Mesendoderm (in vitro differentiated cells): ENCODE data around the gene OR6C4. TPM values are rescaled to one million over a fixed set of nuclear protein-coding genes. Genes with fewer than 3 reads are reported as not detected.
A peak's percentile ranks its signal among the peaks of the same experiment; 100 is the strongest.
"Not testable (repeated sequence)": the region's sequence is repeated elsewhere in the genome, so short reads cannot be mapped to it uniquely, and the experiment has no call there.

Source experiments
- DNase-seq: peaks from one replicate; pipeline ENCODE4 v3.0.0; 2013
- H2AK5ac ChIP-seq: 2 replicates; pipeline ENCODE4 v1.6.1; 2013; ENCODE audit warnings: low read length, inconsistent platforms
- H2BK120ac ChIP-seq: 2 replicates; pipeline ENCODE4 v1.6.1; 2013; ENCODE audit warnings: low read depth, mild to moderate bottlenecking, low read length, moderate library complexity, mixed read lengths
- H2BK15ac ChIP-seq: replicated peaks from 2 replicates; pipeline ENCODE4 v1.6.1; 2013; ENCODE audit warnings: low read depth, mild to moderate bottlenecking, moderate library complexity
- H2BK5ac ChIP-seq: 2 replicates; pipeline ENCODE4 v1.6.1; 2013; ENCODE audit warnings: low read length, inconsistent platforms
- H3K18ac ChIP-seq: 2 replicates; pipeline ENCODE4 v1.6.1; 2013; ENCODE audit warnings: mild to moderate bottlenecking, low read length, mixed read lengths
- H3K23ac ChIP-seq: one replicate; pipeline ENCODE4 v1.6.1; 2013; ENCODE audit warnings: low read length
- H3K27ac ChIP-seq: 2 replicates; pipeline ENCODE4 v1.5.1; 2013; ENCODE audit warnings: low read depth, mild to moderate bottlenecking, inconsistent platforms, low read length, moderate library complexity
- H3K27me3 ChIP-seq: 2 replicates; pipeline ENCODE4 v1.6.1; 2013; ENCODE audit warnings: low read length, control low read depth, mild to moderate bottlenecking, inconsistent platforms; ENCODE audit not compliant: insufficient read depth, poor library complexity
- H3K36me3 ChIP-seq: 2 replicates; pipeline ENCODE4 v1.6.1; 2013; ENCODE audit warnings: low read length, inconsistent platforms; ENCODE audit not compliant: control insufficient read depth, insufficient read depth
- H3K4ac ChIP-seq: one replicate; pipeline ENCODE4 v1.6.1; 2013; ENCODE audit warnings: low read depth, mild to moderate bottlenecking, low read length, moderate library complexity
- H3K4me1 ChIP-seq: 2 replicates; pipeline ENCODE4 v1.6.1; 2013; ENCODE audit warnings: low read depth, low read length, inconsistent platforms; ENCODE audit not compliant: control insufficient read depth
- H3K4me2 ChIP-seq: 2 replicates; pipeline ENCODE4 v1.6.1; 2013; ENCODE audit warnings: low read length
- H3K4me3 ChIP-seq: 2 replicates; pipeline ENCODE4 v1.5.1; 2013; ENCODE audit warnings: mild to moderate bottlenecking, low read length
- H3K56ac ChIP-seq: one replicate; pipeline ENCODE4 v1.6.1; 2013; ENCODE audit warnings: low read length
- H3K79me1 ChIP-seq: 2 replicates; pipeline ENCODE4 v1.6.1; 2013; ENCODE audit warnings: low read length, inconsistent platforms
- H3K79me2 ChIP-seq: 2 replicates; pipeline ENCODE4 v1.6.1; 2013; ENCODE audit warnings: mild to moderate bottlenecking, low read length; ENCODE audit not compliant: control insufficient read depth, insufficient read depth
- H3K9ac ChIP-seq: 2 replicates; pipeline ENCODE4 v1.6.1; 2013; ENCODE audit warnings: low read length, inconsistent platforms
- H4K5ac ChIP-seq: one replicate; pipeline ENCODE4 v1.6.1; 2013; ENCODE audit warnings: low read length
- H4K8ac ChIP-seq: one replicate; pipeline ENCODE4 v1.6.1; 2013; ENCODE audit warnings: low read depth, mild to moderate bottlenecking, control low read depth, low read length, moderate library complexity
- WGBS: extraction: QIAGEN DNeasy Blood & Tissue Kit; methylation state at CpG from one replicate; pipeline ENCODE4 v1.1.7; 2013; ENCODE audit warnings: low lambda C conversion rate, missing lambda C conversion rate; ENCODE audit not compliant: insufficient coverage; ENCODE audit errors: extremely low coverage; 5-methylcytosine and 5-hydroxymethylcytosine counted together
- polyA plus RNA-seq, 2 experiments: library from polyadenylated mRNA; stranded (reverse); fragments of 200-250 nt; gene quantifications; one replicate each; pipeline ENCODE4 v1.2.3, GENCODE V29; 2013

The OR6C4 gene
- polyA plus RNA-seq (2013, experiment 1 of 2): not detected
- polyA plus RNA-seq (2013, experiment 2 of 2): not detected

DNA sequence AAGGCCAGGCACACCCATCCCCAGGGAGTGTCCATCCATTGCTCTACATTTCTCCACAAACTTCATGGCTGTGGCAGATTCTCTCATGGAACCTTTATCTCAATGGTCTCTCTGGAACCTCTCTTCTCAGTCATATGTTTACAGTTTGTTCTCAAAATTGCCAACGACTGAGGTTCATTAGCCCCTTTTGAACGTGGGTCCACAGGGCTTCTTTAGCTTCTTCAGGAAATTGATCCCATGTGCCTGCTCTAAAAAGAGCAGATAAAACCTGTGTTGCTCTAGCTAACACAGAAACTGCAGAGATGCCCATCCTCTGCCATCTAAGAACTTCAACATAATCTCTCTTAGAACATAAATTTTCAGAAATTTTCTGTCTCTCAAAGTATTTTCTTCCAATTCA lies at the start of gene OR6C4:
OR6C4 (plus strand) TSS at position 301 of the 400 bp plus-strand sequence. CDS start 1,625 bp downstream, outside the sequence.
- Histone ChIP-seq H3K18ac (no peak within 1 kb of the TSS), H2BK120ac (no peak within 1 kb of the TSS), H3K27me3 (no peaks in the 10 kb centered on the region), H3K4ac (no peak within 1 kb of the TSS), H3K36me3 (no peaks in the 10 kb centered on the region), H3K9ac (no peak within 1 kb of the TSS), H2BK15ac (no peak within 1 kb of the TSS), H3K79me2 (no peaks in the 10 kb centered on the region), H3K56ac (no peak within 1 kb of the TSS), H3K4me1 (no peaks in the 10 kb centered on the region), H3K4me3 (no peak within 1 kb of the TSS), H3K4me2 (no peak within 1 kb of the TSS), H3K27ac (no peak within 1 kb of the TSS), H2AK5ac (no peak within 1 kb of the TSS), H2BK5ac (no peak within 1 kb of the TSS), H3K23ac (no peak within 1 kb of the TSS), H4K8ac (no peak within 1 kb of the TSS), H4K5ac (no peak within 1 kb of the TSS), H3K79me1 (no peaks in the 10 kb centered on the region)
- no peak for DNase-seq
- WGBS: no CpG with 5 or more reads among the region's 2 CpGs

GRCh38 chr12:55499810-55500252 lies 49.6 kb upstream of the OR6C4 start:
- Histone ChIP-seq H3K79me2 (no peaks in the 10 kb centered on the region), H3K4me2 (no peak overlapping the region), H3K79me1 (no peaks in the 10 kb centered on the region), H3K23ac (no peak overlapping the region), H4K8ac (no peak overlapping the region), H3K36me3 (no peaks in the 10 kb centered on the region), H2BK120ac (no peak overlapping the region), H4K5ac (no peak overlapping the region), H2BK15ac (no peak overlapping the region), H3K9ac (no peak overlapping the region), H3K18ac (no peak overlapping the region), H3K27me3 (no peaks in the 10 kb centered on the region), H3K4ac (no peak overlapping the region), H3K4me1 (no peaks in the 10 kb centered on the region), H3K27ac (no peak overlapping the region), H3K4me3 (no peak overlapping the region), H2AK5ac (no peak overlapping the region), H2BK5ac (no peak overlapping the region), H3K56ac (no peak overlapping the region)
- DNase-seq: no peak
- no CpG with 5 or more reads among the region's 2 CpGs for WGBS

GRCh38 chr12:55501601-55502000 lies 47.8 kb upstream of the OR6C4 start:
- H3K4me3 ChIP-seq: no peak overlapping the region
- no peak overlapping the region for H4K5ac ChIP-seq
- no CpG with 5 or more reads among the region's 2 CpGs for WGBS
- H3K27me3 ChIP-seq: no peaks in the 10 kb centered on the region
- no peak overlapping the region for H3K18ac ChIP-seq
- no peak overlapping the region for H3K4me2 ChIP-seq
- H3K23ac ChIP-seq: no peak overlapping the region
- H2BK120ac ChIP-seq: no peak overlapping the region
- no peaks in the 10 kb centered on the region for H3K79me1 ChIP-seq
- H3K4ac ChIP-seq: no peak overlapping the region
- no peak for DNase-seq
- H2BK5ac ChIP-seq: no peak overlapping the region
- no peak overlapping the region for H3K56ac ChIP-seq
- no peak overlapping the region for H4K8ac ChIP-seq
- H2BK15ac ChIP-seq: no peak overlapping the region
- H3K36me3 ChIP-seq: no peaks in the 10 kb centered on the region
- H3K79me2 ChIP-seq: no peaks in the 10 kb centered on the region
- no peaks in the 10 kb centered on the region for H3K4me1 ChIP-seq
- H3K9ac ChIP-seq: no peak overlapping the region
- no peak overlapping the region for H3K27ac ChIP-seq
- no peak overlapping the region for H2AK5ac ChIP-seq

- Histone ChIP-seq H3K27me3 (no peaks in the 10 kb centered on the region), H3K4me2 (no peak overlapping the region), H3K79me1 (no peaks in the 10 kb centered on the region), H3K9ac (no peak overlapping the region), H4K5ac (no peak overlapping the region), H3K36me3 (no peaks in the 10 kb centered on the region), H4K8ac (no peak overlapping the region), H3K79me2 (no peaks in the 10 kb centered on the region), H2BK15ac (no peak overlapping the region), H3K56ac (no peak overlapping the region), H3K4me1 (no peaks in the 10 kb centered on the region), H2BK120ac (no peak overlapping the region), H2AK5ac (no peak overlapping the region), H2BK5ac (no peak overlapping the region), H3K27ac (no peak overlapping the region), H3K4me3 (no peak overlapping the region), H3K18ac (no peak overlapping the region), H3K4ac (no peak overlapping the region), H3K23ac (no peak overlapping the region)
- peak; percentile 8 for DNase-seq
- WGBS: no CpG with 5 or more reads among the region's 1 CpG
These were observed 33.7 kb upstream of the OR6C4 start for GRCh38 chr12:55515696-55516095.

DNA sequence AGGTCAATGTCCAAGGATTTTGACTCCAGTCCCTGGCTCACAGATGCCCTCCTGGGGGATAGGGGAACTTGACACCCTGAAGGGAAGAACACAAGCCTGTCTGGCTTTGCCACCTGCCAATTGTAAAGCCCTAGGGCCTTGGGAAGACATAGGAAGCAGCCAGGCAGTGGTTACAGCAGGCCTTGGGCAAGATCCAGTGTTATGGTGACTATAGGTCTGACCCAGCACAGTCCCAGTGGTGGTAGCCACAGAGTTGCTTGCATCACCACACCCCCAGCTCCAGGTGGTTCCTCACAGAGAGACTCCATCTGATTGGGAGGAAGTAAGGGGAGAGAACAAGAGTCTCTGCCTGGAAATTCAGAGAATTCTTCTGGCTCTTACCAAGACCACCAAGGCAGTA lies 33.0 kb upstream of the OR6C4 start:
- no peak overlapping the region for H2BK5ac ChIP-seq

GRCh38 chr12:55548235-55548634 lies 1.2 kb upstream of the OR6C4 start:
- H3K56ac ChIP-seq, H3K9ac ChIP-seq, DNase-seq, H3K4me2 ChIP-seq, H3K36me3 ChIP-seq, H3K4me1 ChIP-seq, H4K5ac ChIP-seq, H3K4me3 ChIP-seq, H2AK5ac ChIP-seq, H4K8ac ChIP-seq, H2BK5ac ChIP-seq, H2BK120ac ChIP-seq, H3K4ac ChIP-seq, H3K18ac ChIP-seq, H3K23ac ChIP-seq, H2BK15ac ChIP-seq, H3K27ac ChIP-seq, H3K79me2 ChIP-seq, H3K27me3 ChIP-seq, H3K79me1 ChIP-seq: not testable (repeated sequence)
- WGBS: no CpG with 5 or more reads among the region's 2 CpGs

More for the DNA sequence above, 33.0 kb upstream of the OR6C4 start:
- no peak overlapping the region for H3K4me2 ChIP-seq
- no peak overlapping the region for H3K18ac ChIP-seq
- no peaks in the 10 kb centered on the region for H3K36me3 ChIP-seq
- H3K4me1 ChIP-seq: no peaks in the 10 kb centered on the region
- no peak overlapping the region for H3K27ac ChIP-seq
- no peaks in the 10 kb centered on the region for H3K79me1 ChIP-seq
- no peak overlapping the region for H4K8ac ChIP-seq
- H2BK15ac ChIP-seq: no peak overlapping the region
- H2AK5ac ChIP-seq: no peak overlapping the region
- no peak overlapping the region for H3K4me3 ChIP-seq
- no peak overlapping the region for H3K9ac ChIP-seq
- DNase-seq: no peak
- no peak overlapping the region for H4K5ac ChIP-seq
- H3K27me3 ChIP-seq: no peaks in the 10 kb centered on the region
- no peak overlapping the region for H2BK120ac ChIP-seq
- H3K56ac ChIP-seq: no peak overlapping the region
- H3K4ac ChIP-seq: no peak overlapping the region
- no peak overlapping the region for H3K23ac ChIP-seq
- H3K79me2 ChIP-seq: no peaks in the 10 kb centered on the region
